ENCODE data around the gene RIPPLY2. TPM values are rescaled to one million over a fixed set of nuclear protein-coding genes. Genes with fewer than 3 reads are reported as not detected.
A peak's percentile ranks its signal among the peaks of the same experiment; 100 is the strongest.
"Not testable (repeated sequence)": the region's sequence is repeated elsewhere in the genome, so short reads cannot be mapped to it uniquely, and the experiment has no call there.

The RIPPLY2 gene
- total and polyA plus RNA-seq, 7 experiments from 2014 or later = not detected

DNA sequence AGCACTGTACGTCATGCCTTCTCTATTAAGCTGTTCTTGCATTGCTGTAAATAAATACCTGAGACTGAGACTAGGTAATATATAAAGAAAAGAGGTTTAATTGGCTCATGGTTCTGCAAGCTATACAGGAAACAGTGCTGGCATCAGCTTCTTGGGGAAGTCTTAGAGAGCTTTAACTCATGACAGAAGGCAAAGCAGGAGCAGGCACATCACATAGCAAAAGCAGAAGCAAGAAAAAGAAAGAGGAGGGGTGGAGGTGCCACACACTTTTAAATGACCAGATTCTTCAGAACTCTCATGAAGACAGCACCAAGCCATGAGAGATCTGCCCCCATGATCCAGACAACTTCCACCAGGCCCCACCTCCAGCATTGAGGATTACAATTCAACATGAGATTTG, 36.5 kb downstream of the RIPPLY2 start:
- no peak overlapping the region for H3K4me3 Mint-ChIP-seq
- ATAC-seq = no peak
- H3K27me3 Mint-ChIP-seq = no peaks in the 10 kb centered on the region

DNA sequence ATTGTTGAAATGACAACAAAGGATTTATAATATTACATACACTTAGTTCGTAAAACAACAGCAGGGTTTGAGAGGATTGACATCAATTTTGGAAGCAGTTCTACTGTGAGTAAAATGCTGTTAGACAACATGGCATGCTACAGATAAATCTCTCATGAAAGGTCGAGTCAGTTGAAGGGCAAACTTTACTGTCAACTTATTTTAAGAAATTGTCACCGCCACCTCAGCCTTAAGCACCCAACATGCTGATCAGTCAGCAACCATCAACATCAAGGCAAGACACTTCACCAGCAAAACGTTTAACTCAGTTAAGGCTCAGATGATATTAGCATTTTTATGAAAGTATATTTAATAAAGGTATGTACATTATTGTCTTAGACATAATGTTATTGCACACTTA, 37.4 kb downstream of the RIPPLY2 start:
- ChIA-PET CTCF (no interaction called here), POLR2A (no interaction called here)
- Mint-ChIP-seq H3K9me3 (peaks cover 0 to 3% (median 0%) of the 10 kb centered on the region in 11 donors), H3K36me3 (peaks cover 10 to 37% (median 31%) of the 10 kb centered on the region in 5 donors), H3K4me1 (peaks cover 0 to 73% (median 41%) of the 10 kb centered on the region in 7 donors), H3K4me3 (no peak overlapping the region), H3K27me3 (no peaks in the 10 kb centered on the region), H3K27ac (no peak overlapping the region)
- Histone ChIP-seq H3K36me3 (ENCODE audit: control insufficient read depth in 2 of 3, insufficient read depth in 3 of 3, low read length in 3 of 3) (no peaks in the 10 kb centered on the region), H3K4me3 (ENCODE audit: low read length) (no peak overlapping the region), H3K27ac (ENCODE audit: low read depth, low read length) (no peak overlapping the region), H3K4me1 (ENCODE audit: control insufficient read depth in 2 of 2, insufficient read depth in 2 of 2, low read length in 2 of 2) (no peaks in the 10 kb centered on the region), H3K9me3 (ENCODE audit: control insufficient read depth in 2 of 3, low read length in 3 of 3) (no peaks in the 10 kb centered on the region), H3K27me3 (ENCODE audit: control insufficient read depth in 2 of 2, insufficient read depth in 2 of 2, low read length in 2 of 2) (no peaks in the 10 kb centered on the region)
- no peak for ATAC-seq
- DNase-seq = no peak
- intact Hi-C loops (cut with micrococcal nuclease) = no loop called here

More for the DNA sequence above, 36.5 kb downstream of the RIPPLY2 start:
- no peaks in the 10 kb centered on the region for H3K36me3 ChIP-seq (ENCODE audit: control insufficient read depth in 2 of 3, insufficient read depth in 3 of 3, low read length in 3 of 3)
- peaks cover under 1 to 76% (median 37%) of the 10 kb centered on the region in 7 donors for H3K4me1 Mint-ChIP-seq
- ChIA-PET CTCF (no interaction called here), POLR2A (interaction anchor here (0.6 kb wide), 1 partner anchor 705 kb away, joined by 3 read pairs; no protein-coding TSS in a partner anchor)
- no peaks in the 10 kb centered on the region for H3K9me3 ChIP-seq (ENCODE audit: control insufficient read depth in 2 of 3, low read length in 3 of 3)
- H3K36me3 Mint-ChIP-seq = peaks cover 7 to 28% (median 26%) of the 10 kb centered on the region in 5 donors
- no peak for DNase-seq
- H3K27ac ChIP-seq (ENCODE audit: low read depth, low read length) = no peak overlapping the region
- H3K4me3 ChIP-seq (ENCODE audit: low read length) = no peak overlapping the region
- H3K27ac Mint-ChIP-seq = no peak overlapping the region
- no peaks in the 10 kb centered on the region for H3K4me1 ChIP-seq (ENCODE audit: control insufficient read depth in 2 of 2, insufficient read depth in 2 of 2, low read length in 2 of 2)
- H3K27me3 ChIP-seq (ENCODE audit: control insufficient read depth in 2 of 2, insufficient read depth in 2 of 2, low read length in 2 of 2) = no peaks in the 10 kb centered on the region
- H3K9me3 Mint-ChIP-seq = peaks cover 0 to 3% (median 0%) of the 10 kb centered on the region in 11 donors
- intact Hi-C loops (cut with micrococcal nuclease) = loop anchor here in 1 of 2 donors (10.0 kb wide), 1 partner anchor 885 kb away; no protein-coding TSS in a partner anchor

DNA sequence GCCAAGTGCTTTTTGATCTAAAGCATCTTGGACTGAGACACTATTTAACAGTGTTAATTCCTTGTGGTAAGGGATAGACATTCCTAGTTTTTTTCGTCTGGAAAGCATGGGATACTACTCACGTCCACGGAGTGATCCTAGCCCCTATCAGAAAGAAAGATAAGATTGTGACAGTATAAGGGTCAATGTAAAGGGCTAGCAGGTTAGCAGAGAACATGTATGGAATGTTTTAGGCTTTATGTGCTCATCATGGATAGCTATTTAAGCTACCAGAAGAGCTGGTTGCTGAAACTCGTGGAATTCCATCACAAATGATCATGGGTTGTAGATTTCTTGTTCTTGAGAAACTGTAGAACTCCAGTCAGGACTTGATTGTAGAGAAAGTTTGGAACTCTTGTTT, 38.4 kb downstream of the RIPPLY2 start:
- no peaks in the 10 kb centered on the region for H3K27me3 ChIP-seq (ENCODE audit: control insufficient read depth in 2 of 2, insufficient read depth in 2 of 2, low read length in 2 of 2)
- intact Hi-C loops (cut with micrococcal nuclease) = no loop called here
- no peak overlapping the region for H3K27ac ChIP-seq (ENCODE audit: low read depth, low read length)
- Mint-ChIP-seq H3K4me3 (no peak overlapping the region), H3K9me3 (peaks cover 0 to 5% (median 0%) of the 10 kb centered on the region in 11 donors), H3K27ac (no peak overlapping the region), H3K27me3 (no peaks in the 10 kb centered on the region), H3K36me3 (peaks cover 10 to 48% (median 41%) of the 10 kb centered on the region in 5 donors), H3K4me1 (peaks cover 0 to 71% (median 41%) of the 10 kb centered on the region in 7 donors)
- no peaks in the 10 kb centered on the region for H3K4me1 ChIP-seq (ENCODE audit: control insufficient read depth in 2 of 2, insufficient read depth in 2 of 2, low read length in 2 of 2)
- H3K36me3 ChIP-seq (ENCODE audit: control insufficient read depth in 2 of 3, insufficient read depth in 3 of 3, low read length in 3 of 3) = no peaks in the 10 kb centered on the region
- ChIA-PET POLR2A (no interaction called here), CTCF (no interaction called here)
- H3K4me3 ChIP-seq (ENCODE audit: low read length) = no peak overlapping the region
- no peaks in the 10 kb centered on the region for H3K9me3 ChIP-seq (ENCODE audit: control insufficient read depth in 2 of 3, low read length in 3 of 3)
- ATAC-seq = no peak
- no peak for DNase-seq

DNA sequence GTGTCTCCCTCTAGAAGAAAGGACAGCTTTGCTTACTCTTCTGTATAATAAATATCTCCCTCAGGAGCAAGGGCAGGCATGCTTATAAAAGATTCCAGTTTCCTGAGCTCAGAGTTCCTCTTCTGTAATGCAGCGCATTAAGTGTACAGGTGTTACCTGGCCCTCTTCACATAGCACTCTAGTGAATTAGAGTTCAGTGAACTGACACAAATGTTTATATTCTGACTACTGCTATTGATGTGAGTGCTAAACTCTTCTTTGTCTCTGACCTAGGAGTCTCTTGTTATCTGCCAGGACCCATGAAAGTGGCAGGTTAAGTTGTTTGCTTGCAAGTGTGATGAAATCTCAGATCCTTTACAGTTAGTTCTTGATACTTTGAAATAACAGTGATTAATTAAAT, 39.9 kb downstream of the RIPPLY2 start:
- Mint-ChIP-seq H3K27ac (no peak overlapping the region), H3K4me1 (peaks cover 0 to 64% (median 41%) of the 10 kb centered on the region in 7 donors), H3K4me3 (no peak overlapping the region), H3K9me3 (peaks cover 0 to 11% (median 3%) of the 10 kb centered on the region in 11 donors), H3K27me3 (no peaks in the 10 kb centered on the region), H3K36me3 (peaks cover 10 to 59% (median 41%) of the 10 kb centered on the region in 5 donors)
- Histone ChIP-seq H3K27ac (ENCODE audit: low read depth, low read length) (no peak overlapping the region), H3K4me3 (ENCODE audit: low read length) (no peak overlapping the region), H3K36me3 (ENCODE audit: control insufficient read depth in 2 of 3, insufficient read depth in 3 of 3, low read length in 3 of 3) (no peaks in the 10 kb centered on the region), H3K9me3 (ENCODE audit: control insufficient read depth in 2 of 3, low read length in 3 of 3) (no peaks in the 10 kb centered on the region), H3K27me3 (ENCODE audit: control insufficient read depth in 2 of 2, insufficient read depth in 2 of 2, low read length in 2 of 2) (no peaks in the 10 kb centered on the region), H3K4me1 (ENCODE audit: control insufficient read depth in 2 of 2, insufficient read depth in 2 of 2, low read length in 2 of 2) (no peaks in the 10 kb centered on the region)
- ChIA-PET CTCF (interaction anchor here (1.1 kb wide), 1 partner anchor 54 kb away, joined by 3 read pairs; no protein-coding TSS in a partner anchor), POLR2A (no interaction called here)
- ATAC-seq (no peak), DNase-seq (no peak)
- intact Hi-C loops (cut with micrococcal nuclease) = no loop called here

DNA sequence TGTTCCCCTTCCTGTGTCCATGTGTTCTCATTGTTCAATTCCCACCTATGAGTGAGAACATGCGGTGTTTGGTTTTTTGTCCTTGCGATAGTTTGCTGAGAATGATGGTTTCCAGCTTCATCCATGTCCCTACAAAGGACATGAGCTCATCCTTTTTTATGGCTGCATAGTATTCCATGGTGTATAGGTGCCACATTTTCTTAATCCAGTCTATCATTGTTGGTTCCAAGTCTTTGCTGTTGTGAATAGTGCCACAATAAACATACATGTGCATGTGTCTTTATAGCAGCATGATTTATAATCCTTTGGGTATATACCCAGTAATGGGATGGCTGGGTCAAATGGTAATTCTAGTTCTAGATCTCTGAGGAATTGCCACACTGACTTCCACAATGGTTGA, 43.9 kb downstream of the RIPPLY2 start:
- H3K27ac Mint-ChIP-seq; DNase-seq; H3K27ac ChIP-seq (ENCODE audit: low read depth, low read length); H3K27me3 ChIP-seq (ENCODE audit: control insufficient read depth in 2 of 2, insufficient read depth in 2 of 2, low read length in 2 of 2); H3K9me3 ChIP-seq (ENCODE audit: control insufficient read depth in 2 of 3, low read length in 3 of 3); H3K4me3 ChIP-seq (ENCODE audit: low read length); H3K4me3 Mint-ChIP-seq; H3K4me1 ChIP-seq (ENCODE audit: control insufficient read depth in 2 of 2, insufficient read depth in 2 of 2, low read length in 2 of 2); H3K27me3 Mint-ChIP-seq; intact Hi-C loops (cut with micrococcal nuclease); CTCF ChIA-PET; ATAC-seq; POLR2A ChIA-PET; H3K36me3 ChIP-seq (ENCODE audit: control insufficient read depth in 2 of 3, insufficient read depth in 3 of 3, low read length in 3 of 3): not testable (repeated sequence)
- Mint-ChIP-seq H3K9me3 (peaks cover 0 to 34% (median 16%) of the 10 kb centered on the region in 11 donors), H3K36me3 (peaks cover 13 to 73% (median 52%) of the 10 kb centered on the region in 5 donors), H3K4me1 (peaks cover 3 to 55% (median 44%) of the 10 kb centered on the region in 7 donors)

DNA sequence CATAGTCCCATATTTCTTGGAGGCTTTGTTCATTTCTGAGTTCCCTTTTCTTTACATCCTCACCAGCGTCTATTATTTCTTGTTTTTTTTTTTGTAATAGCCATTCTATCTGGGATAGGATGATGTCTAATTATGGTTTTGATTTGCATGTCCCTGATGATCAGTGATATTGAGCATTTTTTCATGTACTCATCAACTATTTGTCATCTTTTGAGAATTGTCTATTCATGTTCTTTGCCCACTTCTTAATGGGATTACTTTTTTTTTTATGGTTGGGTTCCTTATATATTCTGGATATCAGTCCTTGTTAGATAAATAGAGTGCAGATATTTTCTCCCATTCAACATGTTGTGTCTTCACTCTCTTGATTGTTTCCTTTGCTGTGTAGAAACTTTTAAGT, 48.5 kb downstream of the RIPPLY2 start:
- intact Hi-C loops (cut with micrococcal nuclease) = no loop called here
- Mint-ChIP-seq H3K27ac (peak overlapping the region in 1 of 9 donors; percentile 41), H3K9me3 (peaks cover 3 to 70% (median 35%) of the 10 kb centered on the region in 11 donors), H3K36me3 (peaks cover 19 to 78% (median 59%) of the 10 kb centered on the region in 5 donors), H3K4me1 (peaks cover 3 to 56% (median 52%) of the 10 kb centered on the region in 7 donors), H3K4me3 (peak overlapping the region in 1 of 10 donors; percentile 33), H3K27me3 (no peaks in the 10 kb centered on the region)
- Histone ChIP-seq H3K9me3 (ENCODE audit: control insufficient read depth in 2 of 3, low read length in 3 of 3) (peaks cover 0 to 7% (median 4%) of the 10 kb centered on the region in 3 experiments), H3K27me3 (ENCODE audit: control insufficient read depth in 2 of 2, insufficient read depth in 2 of 2, low read length in 2 of 2) (no peaks in the 10 kb centered on the region), H3K4me3 (ENCODE audit: low read length) (no peak overlapping the region), H3K27ac (ENCODE audit: low read depth, low read length) (no peak overlapping the region), H3K4me1 (ENCODE audit: control insufficient read depth in 2 of 2, insufficient read depth in 2 of 2, low read length in 2 of 2) (no peaks in the 10 kb centered on the region), H3K36me3 (ENCODE audit: control insufficient read depth in 2 of 3, insufficient read depth in 3 of 3, low read length in 3 of 3) (no peaks in the 10 kb centered on the region)
- ATAC-seq = no peak
- no peak for DNase-seq
- CTCF ChIA-PET = no interaction called here
- POLR2A ChIA-PET = interaction anchor here (0.7 kb wide), 1 partner anchor 329 kb away, joined by 3 read pairs; no protein-coding TSS in a partner anchor

DNA sequence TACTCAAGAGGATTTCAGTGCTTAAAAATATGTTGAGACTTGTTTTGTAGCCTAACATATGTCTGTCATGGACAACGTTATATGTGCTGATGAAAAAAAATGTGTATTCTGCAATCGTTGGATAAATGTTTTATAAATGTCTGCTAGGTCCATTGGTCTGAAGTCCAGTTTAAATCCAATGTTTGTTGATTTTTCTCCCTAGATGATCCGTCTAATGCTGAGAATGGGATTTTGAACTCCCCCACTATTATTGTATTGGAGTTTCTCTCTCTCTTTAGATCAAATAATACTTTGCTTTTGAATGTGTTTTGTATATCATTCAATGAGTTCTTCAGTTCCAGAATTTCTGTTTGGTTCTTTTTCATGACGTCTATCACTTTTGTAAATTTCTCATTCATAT, 51.2 kb downstream of the RIPPLY2 start:
- ChIA-PET CTCF (no interaction called here), POLR2A (no interaction called here)
- intact Hi-C loops (cut with micrococcal nuclease) = no loop called here
- DNase-seq (no peak), ATAC-seq (no peak)
- Histone ChIP-seq H3K4me3 (ENCODE audit: low read length) (no peak overlapping the region), H3K27me3 (ENCODE audit: control insufficient read depth in 2 of 2, insufficient read depth in 2 of 2, low read length in 2 of 2) (no peaks in the 10 kb centered on the region), H3K9me3 (ENCODE audit: control insufficient read depth in 2 of 3, low read length in 3 of 3) (peaks cover 0 to 7% (median 4%) of the 10 kb centered on the region in 3 experiments), H3K4me1 (ENCODE audit: control insufficient read depth in 2 of 2, insufficient read depth in 2 of 2, low read length in 2 of 2) (no peaks in the 10 kb centered on the region), H3K27ac (ENCODE audit: low read depth, low read length) (no peak overlapping the region), H3K36me3 (ENCODE audit: control insufficient read depth in 2 of 3, insufficient read depth in 3 of 3, low read length in 3 of 3) (no peaks in the 10 kb centered on the region)
- H3K4me3 Mint-ChIP-seq = no peak overlapping the region
- H3K4me1 Mint-ChIP-seq = peaks cover 3 to 74% (median 57%) of the 10 kb centered on the region in 7 donors
- H3K9me3 Mint-ChIP-seq = peaks cover 1 to 68% (median 33%) of the 10 kb centered on the region in 11 donors
- peaks cover 18 to 89% (median 75%) of the 10 kb centered on the region in 5 donors for H3K36me3 Mint-ChIP-seq
- H3K27ac Mint-ChIP-seq = no peak overlapping the region
- H3K27me3 Mint-ChIP-seq = no peaks in the 10 kb centered on the region
